GM18858 (cell line): Measurements from ENCODE around the gene CCDC7.
"Not testable (repeated sequence)": the region's sequence is repeated elsewhere in the genome, so short reads cannot be mapped to it uniquely, and the experiment has no call there.

ENCODE experiments used
- ATAC-seq: cut with Tn5 transposase; IDR thresholded peaks from one replicate; pipeline ENCODE4 v1.9.1; 2021; ENCODE audit not compliant: unreplicated experiment

Gene CCDC7

DNA sequence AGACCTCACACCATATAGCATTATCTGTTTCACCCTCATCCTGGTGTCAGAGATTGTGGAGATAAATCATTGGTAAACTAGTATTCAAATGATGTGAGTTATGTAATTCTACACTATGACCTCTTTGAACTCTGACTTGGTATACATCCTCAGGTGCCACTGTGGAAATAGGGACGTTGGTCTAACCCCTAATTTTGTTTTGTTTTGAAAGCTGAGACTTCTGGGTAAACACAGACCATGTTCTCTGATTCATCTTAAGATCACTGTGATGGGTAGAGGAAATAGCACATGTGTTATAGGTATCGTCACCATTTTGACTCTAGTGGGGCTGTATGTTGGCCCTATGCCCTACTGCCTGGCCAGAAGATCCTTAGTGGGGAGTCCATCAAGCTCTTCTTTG, 241.6 kb downstream of the CCDC7 start:
- no peak for ATAC-seq

GRCh38 chr10:32692174-32692573, 246.2 kb downstream of the CCDC7 start:
- no peak for ATAC-seq

DNA sequence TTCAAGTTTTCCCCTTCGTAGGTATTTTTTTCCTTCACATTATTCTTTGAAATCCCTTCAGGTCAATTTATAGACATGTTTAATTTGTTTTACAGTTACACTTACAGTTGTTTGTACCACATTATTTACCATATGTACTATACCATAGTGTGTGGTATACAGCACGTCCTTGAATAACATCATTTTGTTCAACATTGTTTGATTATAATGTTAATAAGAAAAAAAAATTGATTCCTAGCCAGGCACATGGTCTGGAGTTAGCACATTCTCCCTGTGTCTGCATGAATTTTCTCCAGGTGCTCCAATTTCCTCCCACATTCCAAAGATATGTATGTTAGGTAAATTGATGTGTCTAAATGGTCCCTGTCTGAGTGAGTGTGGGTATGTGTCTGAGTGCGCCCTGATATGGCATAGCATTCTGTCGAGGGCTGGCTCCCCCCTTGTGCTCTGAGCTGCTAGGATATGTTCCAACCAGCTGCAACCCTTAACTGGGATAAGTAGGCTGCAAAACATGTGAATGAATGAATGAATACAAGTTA, 247.6 kb downstream of the CCDC7 start:
- ATAC-seq: no peak

- not testable (repeated sequence) for ATAC-seq
These were observed 253.7 kb downstream of the CCDC7 start for GRCh38 chr10:32699683-32700082.

DNA sequence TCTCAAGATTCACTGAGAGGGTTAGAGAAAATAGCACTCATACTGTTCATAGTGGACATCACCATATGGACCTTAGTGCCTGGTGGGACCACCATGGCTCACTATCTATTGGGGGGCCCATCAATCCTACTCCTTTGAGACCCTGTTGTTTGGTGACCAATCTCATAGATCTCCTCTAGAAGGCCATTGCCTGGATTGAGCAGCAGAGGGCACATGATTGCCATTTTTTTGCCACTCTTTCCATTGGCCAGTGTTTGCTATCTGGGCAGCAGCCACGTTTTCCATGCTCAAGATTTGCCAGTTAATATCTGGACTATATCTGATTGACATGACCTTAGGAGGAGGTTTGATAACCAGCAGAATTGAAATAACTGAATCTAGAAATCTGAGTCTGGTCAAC, 267.6 kb downstream of the CCDC7 start:
- no peak for ATAC-seq

DNA sequence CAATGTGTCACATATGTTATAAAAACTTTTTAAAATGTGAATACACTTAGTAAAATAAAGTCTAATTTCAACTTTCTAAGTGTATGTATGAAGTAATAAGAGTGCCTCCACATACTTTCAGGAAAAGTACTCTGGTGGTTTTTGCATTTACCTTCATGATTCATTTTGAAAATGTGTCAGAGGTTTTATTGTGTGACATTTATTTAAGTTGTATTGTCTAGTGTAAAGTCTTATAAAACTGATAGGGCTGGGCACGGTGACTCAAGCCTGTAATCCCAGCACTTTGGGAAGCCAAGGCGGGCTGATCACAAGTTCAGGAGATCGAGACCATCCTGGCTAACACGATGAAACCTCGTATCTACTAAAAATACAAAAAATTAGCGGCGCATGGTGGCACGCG, 285.6 kb downstream of the CCDC7 start:
- ATAC-seq: no peak

DNA sequence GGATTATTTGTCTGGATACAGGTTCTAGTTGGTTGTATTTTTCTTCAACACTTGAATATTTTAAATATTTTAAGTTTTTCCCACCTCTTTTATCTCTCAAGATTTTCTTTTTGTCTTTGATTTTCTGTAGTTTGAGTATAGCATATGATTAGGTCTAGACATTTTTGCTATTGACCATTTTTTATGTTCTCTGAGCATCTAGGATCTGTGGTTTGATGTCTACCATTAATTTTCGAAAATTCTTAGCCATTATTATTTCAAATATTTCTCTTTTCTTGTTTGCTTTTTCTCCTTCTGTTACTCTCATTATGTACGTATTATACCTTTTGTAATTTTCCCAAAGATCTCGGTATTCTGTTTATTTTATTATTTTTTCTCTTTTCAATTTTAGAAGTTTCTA, 293.0 kb downstream of the CCDC7 start:
- no peak for ATAC-seq

GRCh38 chr10:32744321-32744720, 298.4 kb downstream of the CCDC7 start:
- ATAC-seq: no peak

- ATAC-seq: no peak
These were observed 300.9 kb downstream of the CCDC7 start for GRCh38 chr10:32746869-32747268.

- ATAC-seq: no peak
These were observed 305.6 kb downstream of the CCDC7 start for GRCh38 chr10:32751582-32751981.

DNA sequence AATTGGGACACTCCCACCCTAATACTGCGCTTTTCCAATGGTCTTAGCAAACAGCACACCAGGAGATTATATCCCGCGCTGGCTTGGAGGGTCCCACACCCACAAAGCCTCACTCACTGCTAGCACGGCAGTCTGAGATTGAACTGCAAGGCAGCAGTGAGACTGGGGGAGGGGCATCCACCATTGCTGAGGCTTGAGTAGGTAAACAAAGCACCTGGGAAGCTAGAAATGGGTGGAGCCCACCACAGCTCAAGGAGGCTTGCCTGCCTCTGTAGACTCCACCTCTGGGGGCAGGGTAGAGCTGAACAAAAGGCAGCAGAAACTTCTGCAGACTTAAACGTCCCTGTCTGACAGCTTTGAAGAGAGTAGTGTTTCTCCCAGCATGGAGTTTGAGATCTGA, 309.0 kb downstream of the CCDC7 start:
- not testable (repeated sequence) for ATAC-seq

DNA sequence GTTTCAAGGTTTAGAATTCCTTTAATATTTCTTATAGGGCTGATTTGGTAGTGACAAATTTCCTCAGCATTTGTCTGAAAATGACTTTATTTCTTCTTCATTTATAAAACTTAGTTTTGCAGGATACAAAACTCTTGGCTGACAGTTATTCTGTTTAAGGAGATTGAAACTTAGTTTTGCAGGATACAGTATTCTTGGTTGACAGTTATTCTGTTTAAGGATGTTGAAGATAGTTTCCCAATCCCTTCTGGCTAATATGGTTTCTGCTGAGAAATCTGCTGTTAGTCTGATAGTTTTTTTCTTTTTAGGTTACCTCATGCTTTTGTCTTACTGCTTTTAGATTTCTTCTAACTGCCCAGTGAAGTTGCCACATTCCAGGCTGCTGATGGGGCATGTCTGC, 325.3 kb downstream of the CCDC7 start:
- ATAC-seq: no peak

- no peak for ATAC-seq
These were observed 327.2 kb downstream of the CCDC7 start for GRCh38 chr10:32773105-32773504.

GRCh38 chr10:32786968-32787367, 341.0 kb downstream of the CCDC7 start:
- no peak for ATAC-seq

DNA sequence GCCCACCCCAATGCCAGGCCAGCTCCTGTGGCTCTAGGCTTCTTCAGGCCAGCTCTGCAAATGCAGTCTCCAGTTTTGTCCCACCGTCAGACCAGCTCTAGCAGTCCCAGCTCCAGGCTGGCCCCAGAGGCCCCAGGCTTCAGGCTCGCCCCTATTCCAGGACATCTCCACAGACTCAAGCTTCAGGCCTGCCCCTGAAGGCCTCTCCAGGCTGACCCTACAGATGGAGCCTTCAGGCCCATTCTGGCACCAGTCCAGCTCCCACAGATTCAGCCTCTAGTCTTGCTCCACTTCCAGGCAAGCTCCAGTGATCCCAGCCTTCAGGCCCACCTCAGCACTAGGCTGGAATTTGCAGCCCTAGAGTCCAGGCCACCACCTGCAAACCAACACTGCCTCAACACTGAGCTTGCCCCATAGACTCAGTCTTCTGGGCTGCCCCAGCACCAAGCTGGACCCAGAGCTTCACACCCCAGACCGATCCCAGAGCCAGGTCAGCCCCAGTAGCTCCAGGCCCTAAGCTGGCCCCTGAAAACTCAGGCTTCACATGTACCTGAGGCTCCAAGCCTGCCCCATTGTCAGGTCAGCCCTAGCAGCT, 341.8 kb downstream of the CCDC7 start:
- ATAC-seq: no peak

DNA sequence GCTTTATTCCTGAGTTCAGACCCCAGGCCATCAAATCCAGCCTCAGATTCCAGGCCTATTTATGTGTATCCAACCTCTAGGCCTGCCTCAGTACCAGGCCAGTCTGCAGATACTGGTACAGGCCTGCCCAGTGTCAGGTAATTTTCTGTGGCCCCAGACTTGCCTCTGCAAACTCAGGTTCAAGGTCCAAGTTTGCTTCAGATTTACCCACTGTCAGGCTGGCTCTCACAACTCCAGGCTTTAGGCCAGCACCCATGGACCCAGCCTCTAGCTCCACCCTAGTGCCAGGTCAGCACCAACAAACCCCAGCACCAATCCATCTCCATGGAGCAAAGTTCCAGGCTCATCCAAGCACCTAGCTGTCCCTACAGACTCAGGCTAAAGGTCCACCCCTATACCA, 342.4 kb downstream of the CCDC7 start:
- no peak for ATAC-seq

GRCh38 chr10:32790483-32790882, 344.5 kb downstream of the CCDC7 start:
- no peak for ATAC-seq

DNA sequence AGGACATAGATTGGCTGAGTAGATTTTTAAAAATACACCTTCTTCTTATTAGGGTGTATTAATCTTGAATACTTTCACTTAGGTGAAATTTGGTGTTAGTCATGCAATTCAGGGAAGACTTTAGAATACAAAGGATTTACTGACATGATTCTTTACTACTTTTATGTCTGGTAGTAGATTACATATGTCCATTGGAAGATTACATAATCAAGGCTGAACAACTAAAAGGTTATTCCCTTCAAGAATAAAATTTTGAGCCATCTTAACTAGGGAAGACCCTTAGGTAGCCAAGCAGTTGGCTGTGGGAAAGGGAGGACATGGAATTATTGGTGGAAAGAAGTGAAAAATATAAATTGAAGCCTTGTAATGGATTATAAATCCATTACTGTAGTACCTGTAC, 347.1 kb downstream of the CCDC7 start:
- no peak for ATAC-seq

DNA sequence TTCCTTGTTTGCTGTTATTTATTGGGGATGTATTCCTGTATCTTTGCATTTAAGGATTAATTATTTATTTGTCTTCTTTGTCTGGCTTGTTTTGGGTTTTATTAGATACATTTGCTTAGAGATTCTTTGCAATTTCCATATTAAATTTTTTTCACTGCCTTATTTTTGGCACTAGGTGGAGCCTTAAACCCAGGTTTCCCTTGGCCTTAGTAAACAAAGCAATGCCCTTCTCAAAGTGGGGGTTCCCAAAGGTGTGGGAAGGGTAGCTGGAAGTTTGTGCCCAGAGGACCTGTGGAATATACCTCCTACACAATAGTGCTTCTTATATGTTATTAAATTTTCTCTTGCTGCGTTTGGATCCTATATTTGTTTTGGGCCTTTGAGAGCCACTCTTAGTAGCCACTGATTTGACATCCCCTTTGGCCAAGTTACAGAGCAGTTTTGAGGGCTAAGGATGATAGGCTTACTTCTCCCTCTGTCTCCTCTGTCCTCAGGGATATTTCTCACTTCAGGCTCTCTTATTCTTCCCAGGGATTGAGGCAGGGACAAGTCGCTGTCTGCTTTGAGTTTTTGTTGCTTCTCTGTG, 349.8 kb downstream of the CCDC7 start:
- ATAC-seq: no peak

DNA sequence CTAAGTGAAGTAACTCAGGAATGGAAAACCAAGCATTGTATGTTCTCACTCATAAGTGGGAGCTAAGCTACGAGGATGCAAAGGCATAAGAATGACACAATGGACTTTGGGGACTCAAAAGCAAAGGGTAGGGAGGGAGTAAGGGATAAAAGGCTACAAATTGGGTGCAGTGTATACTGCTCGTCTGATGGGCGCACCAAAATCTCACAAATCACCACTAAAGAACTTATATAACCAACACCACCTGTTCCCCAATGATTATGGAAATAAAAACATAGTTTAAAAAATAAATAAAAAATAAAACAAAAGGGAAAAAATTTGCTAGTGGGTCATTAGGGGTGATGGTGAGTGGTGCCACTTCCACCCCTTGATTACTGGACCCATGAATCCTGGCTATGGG, 351.5 kb downstream of the CCDC7 start:
- not testable (repeated sequence) for ATAC-seq

- no peak for ATAC-seq
These were observed 401.0 kb downstream of the CCDC7 start for GRCh38 chr10:32846974-32847373.

DNA sequence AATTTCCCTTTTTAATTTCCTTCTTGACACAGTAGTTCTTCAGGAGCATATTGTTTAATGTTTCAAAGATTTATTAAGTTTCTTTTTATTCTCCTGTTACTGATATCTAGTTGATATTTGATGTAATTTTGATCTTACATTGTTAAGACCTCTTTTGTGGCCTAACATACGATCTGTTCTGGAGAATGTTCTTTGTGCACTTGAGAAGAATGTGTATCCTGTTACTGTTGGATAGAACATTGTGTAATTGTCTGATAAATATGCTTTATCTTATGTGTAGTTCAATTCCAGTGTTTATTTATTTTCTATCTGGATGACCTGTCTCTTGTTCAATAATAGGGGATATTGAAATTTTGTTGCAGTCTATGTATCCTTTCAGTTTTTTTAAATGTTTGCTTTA, 405.4 kb downstream of the CCDC7 start:
- no peak for ATAC-seq

GRCh38 chr10:32854435-32854834, 408.5 kb downstream of the CCDC7 start:
- no peak for ATAC-seq
